ENCODE results near the gene SARNP. TPM values are rescaled to one million over a fixed set of nuclear protein-coding genes. Genes with fewer than 3 reads are reported as not detected.

The SARNP gene
- total RNA-seq, 1 donor from 2014 or later: 66.4 TPM

GRCh38 chr12:55715833-55716581 is 101.5 kb downstream of the SARNP start, which contains the start of gene BLOC1S1:
Gene BLOC1S1, plus strand, starts transcription at chr12:55716046. Its CDS starts 6 bp downstream, at chr12:55716052.
- DNase-seq (ENCODE audit: low spot score in 2 of 2) (peak; percentile 81 to 84), FAIRE-seq (no peak)

- FAIRE-seq: no peak
- no peak for DNase-seq (ENCODE audit: low spot score in 2 of 2)
These were observed 102.3 kb downstream of the SARNP start for GRCh38 chr12:55715169-55715764.

- no peak for FAIRE-seq
- no peak for DNase-seq (ENCODE audit: low spot score in 2 of 2)
These were observed 103.8 kb downstream of the SARNP start for GRCh38 chr12:55713721-55714120.

GRCh38 chr12:55712700-55713415 is 104.7 kb downstream of the SARNP start:
- no peak for DNase-seq (ENCODE audit: low spot score in 2 of 2)
- FAIRE-seq: no peak

GRCh38 chr12:55711786-55712553 is 105.6 kb downstream of the SARNP start:
- FAIRE-seq (no peak), DNase-seq (ENCODE audit: low spot score in 2 of 2) (no peak)

GRCh38 chr12:55708695-55709233 is 108.8 kb downstream of the SARNP start:
- FAIRE-seq: no peak
- DNase-seq (ENCODE audit: low spot score in 2 of 2): no peak

- DNase-seq (ENCODE audit: low spot score in 2 of 2) (peak; percentile 76 to 86), FAIRE-seq (no peak)
These were observed 109.5 kb downstream of the SARNP start, which contains the start of gene ITGA7 for GRCh38 chr12:55707841-55708694. Gene ITGA7, minus strand, starts transcription at chr12:55707904. Its CDS starts 222 bp downstream, at chr12:55707682.

Small RNA genes lying within 50 kb of the gene (small RNA-seq; reads per million reads assigned to genes)
- gene AC009779.1: not detected
- gene RF00017: not detected

Other genes starting within 250 kb of the SARNP start
- gene OR2AP1, start 245.3 kb downstream of the SARNP start, total RNA-seq: not detected
- not detected for gene OR10P1, start 180.8 kb downstream of the SARNP start, total RNA-seq
- gene ITGA7, start 109.8 kb downstream of the SARNP start, total RNA-seq: 3.7 TPM
- 21.2 TPM for gene BLOC1S1, start 101.7 kb downstream of the SARNP start, total RNA-seq
- 4.5 TPM for gene RDH5, start 97.3 kb downstream of the SARNP start, total RNA-seq
- gene CD63, start 88.7 kb downstream of the SARNP start, total RNA-seq: 227 TPM
- 6.1 TPM for gene GDF11, start 74.6 kb downstream of the SARNP start, total RNA-seq
- gene ORMDL2, start 317 bp upstream of the SARNP start, total RNA-seq: 4.5 TPM
- 42.0 TPM for gene DNAJC14, start 11.9 kb upstream of the SARNP start, total RNA-seq
- not detected for gene MMP19, start 25.2 kb upstream of the SARNP start, total RNA-seq
- gene PYM1, start 110.2 kb upstream of the SARNP start, total RNA-seq: 22.4 TPM
- 7.7 TPM for gene DGKA, start 113.4 kb upstream of the SARNP start, total RNA-seq
- gene PMEL, start 148.3 kb upstream of the SARNP start, total RNA-seq: not detected
- 5.3 TPM for gene CDK2, start 149.1 kb upstream of the SARNP start, total RNA-seq
- gene RAB5B, start 156.4 kb upstream of the SARNP start, total RNA-seq: 33.0 TPM
- 8.2 TPM for gene SUOX, start 179.6 kb upstream of the SARNP start, total RNA-seq
- 1.6 TPM for gene IKZF4, start 203.3 kb upstream of the SARNP start, total RNA-seq
- gene RPS26, start 224.2 kb upstream of the SARNP start, total RNA-seq: 15.5 TPM